ENCODE data around the gene C19orf38.

DNA sequence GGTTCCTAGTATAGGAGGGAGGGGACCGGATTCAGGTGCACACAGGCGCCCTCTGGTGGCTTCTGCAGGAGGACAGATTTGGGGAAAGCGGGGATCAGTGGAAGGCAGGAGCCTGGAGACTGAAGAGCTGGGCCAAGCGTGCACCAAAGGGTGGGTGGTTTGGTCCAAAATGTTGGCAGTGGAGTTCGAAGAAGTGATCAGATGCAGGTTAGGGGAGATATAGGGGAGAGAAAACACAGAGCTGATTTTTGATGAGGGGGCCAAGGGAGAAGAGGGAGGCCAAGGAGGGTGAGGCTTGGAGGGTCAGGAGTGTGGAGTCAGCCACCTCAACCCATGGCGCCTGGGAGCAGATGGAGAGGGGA lies 16.3 kb downstream of the C19orf38 start:
- TF ChIP-seq, protein P1, sequence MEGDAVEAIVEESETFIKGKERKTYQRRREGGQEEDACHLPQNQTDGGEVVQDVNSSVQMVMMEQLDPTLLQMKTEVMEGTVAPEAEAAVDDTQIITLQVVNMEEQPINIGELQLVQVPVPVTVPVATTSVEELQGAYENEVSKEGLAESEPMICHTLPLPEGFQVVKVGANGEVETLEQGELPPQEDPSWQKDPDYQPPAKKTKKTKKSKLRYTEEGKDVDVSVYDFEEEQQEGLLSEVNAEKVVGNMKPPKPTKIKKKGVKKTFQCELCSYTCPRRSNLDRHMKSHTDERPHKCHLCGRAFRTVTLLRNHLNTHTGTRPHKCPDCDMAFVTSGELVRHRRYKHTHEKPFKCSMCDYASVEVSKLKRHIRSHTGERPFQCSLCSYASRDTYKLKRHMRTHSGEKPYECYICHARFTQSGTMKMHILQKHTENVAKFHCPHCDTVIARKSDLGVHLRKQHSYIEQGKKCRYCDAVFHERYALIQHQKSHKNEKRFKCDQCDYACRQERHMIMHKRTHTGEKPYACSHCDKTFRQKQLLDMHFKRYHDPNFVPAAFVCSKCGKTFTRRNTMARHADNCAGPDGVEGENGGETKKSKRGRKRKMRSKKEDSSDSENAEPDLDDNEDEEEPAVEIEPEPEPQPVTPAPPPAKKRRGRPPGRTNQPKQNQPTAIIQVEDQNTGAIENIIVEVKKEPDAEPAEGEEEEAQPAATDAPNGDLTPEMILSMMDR (conservative IDR thresholded peaks at IDR 0.05; ENCODE audit: low read length) = peak; percentile 93
- TF ChIP-seq EZH2phosphoT487 (IDR thresholded peaks at IDR 0.05; ENCODE audit: borderline replicate concordance) = no peak

Data from Loucy (cell line).